ENCODE data around the gene EAF2. TPM values are rescaled to one million over a fixed set of nuclear protein-coding genes. Genes with fewer than 3 reads are reported as not detected.

The EAF2 gene
- total and polyA plus RNA-seq, 2 of the 13 experiments (the other 11 are each of a cell fraction or from before 2014, with no cell fraction given), result 4.0 to 14.6 TPM

DNA sequence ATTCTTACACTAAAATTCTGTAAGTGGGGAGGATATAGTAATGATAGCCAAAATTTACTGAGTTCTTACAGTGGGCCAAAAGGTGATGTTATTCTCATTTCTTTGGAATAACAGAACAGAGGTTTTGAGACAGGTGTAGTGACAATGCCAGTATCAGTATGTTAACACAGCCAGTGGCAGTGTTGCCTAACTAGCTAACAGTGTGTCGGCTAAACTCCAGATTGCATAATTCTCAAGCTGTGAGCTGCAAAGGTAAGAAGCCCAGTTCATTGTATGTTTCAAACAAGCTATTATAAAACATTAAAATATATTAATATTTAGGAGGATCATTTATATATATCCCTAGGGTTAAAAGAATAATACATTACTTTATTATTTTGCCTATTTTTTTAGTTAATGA is 60.1 kb downstream of the EAF2 start:
- no peaks in the 10 kb centered on the region for H3K79me2 ChIP-seq (ENCODE audit: insufficient read depth, low read length)
- 0% methylated on average over 1 of the region's 1 CpG for WGBS (ENCODE audit: low lambda C conversion rate)
- DNase-seq (ENCODE audit: low spot score) (no peak), ATAC-seq (peak; percentile 54; the same call in 1 of the 3 replicates), FAIRE-seq (no peak)
- no peaks in the 10 kb centered on the region for H4K20me1 ChIP-seq (ENCODE audit: insufficient read depth, low read length)
- H3K27me3 ChIP-seq (ENCODE audit: control insufficient read depth in 1 of 2, insufficient read depth in 2 of 2, low read length in 2 of 2), result no peaks in the 10 kb centered on the region
- H3K9me3 ChIP-seq (ENCODE audit: low read length), result no peaks in the 10 kb centered on the region
- intact Hi-C loops (cut with micrococcal nuclease; ENCODE audit: unreplicated experiment), result no loop called here
- TF ChIP-seq CC2D1A (CRISPR knock-in tag; IDR thresholded peaks at IDR 0.05) (no peak), CEBPG (CRISPR knock-in tag; IDR thresholded peaks at IDR 0.05) (peak; percentile 77), HNRNPL (IDR thresholded peaks at IDR 0.05; ENCODE audit: low read depth, low read length) (no peak), MED1 (CRISPR knock-in tag; IDR thresholded peaks at IDR 0.05) (no peak), KLF13 (CRISPR knock-in tag; IDR thresholded peaks at IDR 0.05) (no peak), CEBPB (IDR thresholded peaks at IDR 0.05; ENCODE audit: borderline replicate concordance, low read depth, low read length) (peak; percentile 87), TBL1XR1 (IDR thresholded peaks at IDR 0.05; ENCODE audit: borderline replicate concordance, low read length, partially characterized antibody) (no peak), KDM2A (CRISPR knock-in tag; IDR thresholded peaks at IDR 0.05; ENCODE audit: borderline replicate concordance, low read depth) (no peak), NFYC (CRISPR knock-in tag; IDR thresholded peaks at IDR 0.05) (no peak), ZNF605 (CRISPR knock-in tag; IDR thresholded peaks at IDR 0.05) (no peak), ERF (CRISPR knock-in tag; IDR thresholded peaks at IDR 0.05) (no peak)
- TF ChIP-seq, protein P1, sequence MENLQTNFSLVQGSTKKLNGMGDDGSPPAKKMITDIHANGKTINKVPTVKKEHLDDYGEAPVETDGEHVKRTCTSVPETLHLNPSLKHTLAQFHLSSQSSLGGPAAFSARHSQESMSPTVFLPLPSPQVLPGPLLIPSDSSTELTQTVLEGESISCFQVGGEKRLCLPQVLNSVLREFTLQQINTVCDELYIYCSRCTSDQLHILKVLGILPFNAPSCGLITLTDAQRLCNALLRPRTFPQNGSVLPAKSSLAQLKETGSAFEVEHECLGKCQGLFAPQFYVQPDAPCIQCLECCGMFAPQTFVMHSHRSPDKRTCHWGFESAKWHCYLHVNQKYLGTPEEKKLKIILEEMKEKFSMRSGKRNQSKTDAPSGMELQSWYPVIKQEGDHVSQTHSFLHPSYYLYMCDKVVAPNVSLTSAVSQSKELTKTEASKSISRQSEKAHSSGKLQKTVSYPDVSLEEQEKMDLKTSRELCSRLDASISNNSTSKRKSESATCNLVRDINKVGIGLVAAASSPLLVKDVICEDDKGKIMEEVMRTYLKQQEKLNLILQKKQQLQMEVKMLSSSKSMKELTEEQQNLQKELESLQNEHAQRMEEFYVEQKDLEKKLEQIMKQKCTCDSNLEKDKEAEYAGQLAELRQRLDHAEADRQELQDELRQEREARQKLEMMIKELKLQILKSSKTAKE (CRISPR knock-in tag; IDR thresholded peaks at IDR 0.05; ENCODE audit: borderline replicate concordance), result no peak
- no peaks in the 10 kb centered on the region for H3K4me1 ChIP-seq (ENCODE audit: insufficient read depth, low read length)
- H2AFZ ChIP-seq (ENCODE audit: low read length), result no peak overlapping the region
- no peak overlapping the region for H3K4me3 ChIP-seq (replicated peaks in 1 of 3; ENCODE audit: insufficient read depth in 1 of 3, low read depth in 2 of 3, low read length in 3 of 3)
- no peak overlapping the region for H3K4me2 ChIP-seq (ENCODE audit: low read depth, low read length)
- H3K27ac ChIP-seq (ENCODE audit: extremely low read length, insufficient read depth, low read length), result no peak overlapping the region
- no TSS peak for BruUV-seq (replicated peaks)
- ChIA-PET POLR2A (no interaction called here), CTCF (ENCODE audit: low intra/inter-chr PET ratio, low total read pairs) (no interaction called here)
- in situ Hi-C loops (cut with HindIII; ENCODE audit: extremely low pct_ligation_motif_present, low pct_unique_long_range_greater_than_20kb), result no loop called here
- H3K9ac ChIP-seq (ENCODE audit: insufficient read depth, low read depth, low read length), result no peak overlapping the region
- no peaks in the 10 kb centered on the region for H3K36me3 ChIP-seq (replicated peaks in 1 of 2; ENCODE audit: control insufficient read depth in 1 of 2, insufficient read depth in 2 of 2, low read length in 2 of 2)

All from HepG2 (cell line).